DMS114 treated with DMSO at 0.1 percent for 48 hours (cell line): ENCODE results near the gene EDC4.

ENCODE experiments used
- DNase-seq: peaks from one replicate; lab custom pipeline; 2025; ENCODE audit not compliant: unreplicated experiment; lab: John Stamatoyannopoulos, UW

The EDC4 gene

GRCh38 chr16:67878846-67879245 is 6.0 kb downstream of the EDC4 start:
- DNase-seq: no peak

GRCh38 chr16:67879462-67879861 is 6.6 kb downstream of the EDC4 start:
- DNase-seq: no peak

- DNase-seq: no peak
Observed at GRCh38 chr16:67879936-67880335, 7.1 kb downstream of the EDC4 start.

- no peak for DNase-seq
Observed at GRCh38 chr16:67880584-67880983, 7.7 kb downstream of the EDC4 start.

- DNase-seq: no peak
Observed at GRCh38 chr16:67881621-67882161, 8.8 kb downstream of the EDC4 start.

- no peak for DNase-seq
Observed at GRCh38 chr16:67882374-67883145, 9.7 kb downstream of the EDC4 start.

GRCh38 chr16:67883146-67883871 is 10.5 kb downstream of the EDC4 start:
- DNase-seq: peak; percentile 37

GRCh38 chr16:67883872-67884261 is 11.0 kb downstream of the EDC4 start:
- DNase-seq: no peak

GRCh38 chr16:67884684-67885083 is 11.8 kb downstream of the EDC4 start, which contains the start of gene NRN1L:
Gene NRN1L (plus strand): TSS chr16:67884885. CDS start chr16:67884904, 19 bp downstream.
- DNase-seq: no peak

- DNase-seq: no peak
Observed at GRCh38 chr16:67885545-67885944, 12.7 kb downstream of the EDC4 start.

- DNase-seq: no peak
Observed at GRCh38 chr16:67885976-67886375, 13.1 kb downstream of the EDC4 start.

GRCh38 chr16:67886387-67886786 is 13.5 kb downstream of the EDC4 start:
- no peak for DNase-seq

- no peak for DNase-seq
Observed at GRCh38 chr16:67888331-67888730, 15.5 kb downstream of the EDC4 start.

- no peak for DNase-seq
Observed at GRCh38 chr16:67892375-67892774, 19.5 kb downstream of the EDC4 start.

- peak; percentile 99 for DNase-seq
Observed at GRCh38 chr16:67892899-67893742, 20.3 kb downstream of the EDC4 start, which contains the start of gene PSKH1. Gene PSKH1 (plus strand): TSS chr16:67893254. CDS start chr16:67908750, 15,496 bp downstream.

- DNase-seq: no peak
Observed at GRCh38 chr16:67893743-67894399, 21.0 kb downstream of the EDC4 start.

- DNase-seq: no peak
Observed at GRCh38 chr16:67897231-67897630, 24.4 kb downstream of the EDC4 start.

GRCh38 chr16:67901734-67902133 is 28.9 kb downstream of the EDC4 start:
- DNase-seq: no peak

GRCh38 chr16:67902831-67903230 is 30.0 kb downstream of the EDC4 start:
- no peak for DNase-seq

- no peak for DNase-seq
Observed at GRCh38 chr16:67907397-67908180, 34.7 kb downstream of the EDC4 start.
